K562 (cell line): ENCODE results near the gene GPR78. TPM values are rescaled to one million over a fixed set of nuclear protein-coding genes. Genes with fewer than 3 reads are reported as not detected.
A peak's percentile ranks its signal among the peaks of the same experiment; 100 is the strongest.

ENCODE experiments used
- ARID1B ChIP-seq: fragments of 450-650 bp; IDR thresholded peaks from 2 replicates; pipeline ENCODE4 v1.6.1; 2016; ENCODE audit warnings: antibody characterized with exemption, mild to moderate bottlenecking, inconsistent platforms
- ATF2 ChIP-seq: sonication (generic); formaldehyde crosslinking; IDR thresholded peaks from 2 replicates; pipeline ENCODE4 v1.8.1; 2022; ENCODE audit warnings: missing genetic modification reagents
- CTCF ChIP-seq, 3 experiments: IDR thresholded peaks in 2 of 3; conservative IDR thresholded peaks in 1 of 3; 2 replicates each; pipeline ENCODE4 v1.5.1; 2011 to 2012; ENCODE audit warnings: low read length in 3 of 3, mild to moderate bottlenecking in 3 of 3, control low read depth in 2 of 3, improper control_type of control experiment in 1 of 3, inconsistent platforms in 1 of 3, low read depth in 1 of 3, mixed read lengths in 1 of 3, moderate library complexity in 1 of 3; ENCODE audit not compliant: insufficient read depth in 2 of 3
- FIP1L1 ChIP-seq: fragments of 200-400 bp; formaldehyde crosslinking; IDR thresholded peaks from 2 replicates; pipeline ENCODE4 v1.6.1; 2018; ENCODE audit warnings: mild to moderate bottlenecking, low read depth, low read length; ENCODE audit not compliant: poor library complexity, severe bottlenecking
- HINFP ChIP-seq: fragments of 450-650 bp; conservative IDR thresholded peaks from 2 replicates; pipeline ENCODE4 v1.6.1; 2016; ENCODE audit warnings: missing genetic modification characterization, low read depth, mild to moderate bottlenecking, control low read depth, missing compliant biosample characterization
- HMGXB4 ChIP-seq: sonication (generic); formaldehyde crosslinking; IDR thresholded peaks from 2 replicates; pipeline ENCODE4 v1.8.1; 2023; ENCODE audit warnings: mild to moderate bottlenecking, missing genetic modification reagents
- HNRNPK ChIP-seq: fragments of 200-400 bp; formaldehyde crosslinking; IDR thresholded peaks from one replicate; pipeline ENCODE4 v1.6.1; 2018; ENCODE audit warnings: mild to moderate bottlenecking, low read depth, low read length; ENCODE audit not compliant: poor library complexity, severe bottlenecking
- POLR3G ChIP-seq: IDR thresholded peaks from 2 replicates; pipeline ENCODE4 v1.6.1; 2011; ENCODE audit not compliant: insufficient read length, insufficient replicate concordance; ENCODE audit errors: extremely low read depth
- PPARD ChIP-seq: fragments of 250-450 bp; sonication (Bioruptor Pico); IDR thresholded peaks from 2 replicates; pipeline ENCODE4 v1.8.0; 2022; ENCODE audit warnings: inconsistent platforms, mild to moderate bottlenecking, moderate library complexity
- SOX6 ChIP-seq: fragments of 450-650 bp; IDR thresholded peaks from 2 replicates; pipeline ENCODE4 v1.6.1; 2014; ENCODE audit warnings: mild to moderate bottlenecking
- ZC3H11A ChIP-seq: IDR thresholded peaks from 2 replicates; pipeline ENCODE4 v1.6.1; 2012; ENCODE audit warnings: low read depth, low read length, improper control_type of control experiment
- ZFP91 ChIP-seq: sonication (generic); formaldehyde crosslinking; IDR thresholded peaks from 2 replicates; pipeline ENCODE4 v1.8.0; 2022; ENCODE audit warnings: mild to moderate bottlenecking, missing genetic modification reagents
- ZNF165 ChIP-seq: fragments of 250-450 bp; sonication (Bioruptor Pico); IDR thresholded peaks from 2 replicates; pipeline ENCODE4 v1.4.0; 2020; ENCODE audit warnings: borderline replicate concordance
- ZNF398 ChIP-seq: fragments of 250-450 bp; sonication (Bioruptor Pico); IDR thresholded peaks from 2 replicates; pipeline ENCODE4 v1.8.0; 2021; ENCODE audit warnings: moderate library complexity, mild to moderate bottlenecking, inconsistent platforms
- ZNF707 ChIP-seq: fragments of 250-450 bp; sonication (Bioruptor Pico); conservative IDR thresholded peaks from 2 replicates; pipeline ENCODE4 v1.8.0; 2022; ENCODE audit warnings: inconsistent platforms, mild to moderate bottlenecking, moderate library complexity
- polyA plus RNA-seq, 8 experiments: library from polyadenylated mRNA; depleted of rRNA in 4 of 8; stranded (reverse) in 5 of 8; unstranded in 3 of 8; fragments of >200 nt; fragmentation: Nextera tagmentation in 2 of 8; fragmentation: Illumina TruSeq in 1 of 8; extraction: Ambion mirVana in 2 of 8; extraction: Trizol in 1 of 8; gene quantifications; 2 replicates each; pipeline versions ENCODE4 v1.2.1 to v1.2.3, GENCODE V29; 2011 to 2014; ENCODE audit warnings: inconsistent platforms in 1 of 8, missing spikeins in 1 of 8
- total RNA-seq, 7 experiments: library from RNA; depleted of rRNA in 6 of 7; stranded (reverse); fragments of >200 nt in 6 of 7; fragmentation: Illumina TruSeq in 2 of 7; extraction: Trizol in 2 of 7; gene quantifications; 2 replicates each; pipeline versions ENCODE4 v1.2.1 to v1.2.3, GENCODE V29; 2011 to 2021; ENCODE audit warnings: low replicate concordance in 1 of 7

GPR78 gene
- total and polyA plus RNA-seq, 9 of the 15 experiments (the other 6 are each of a cell fraction or from before 2014, with no cell fraction given) = 0.04 to 0.13 (median 0.07) TPM; not detected in 4

- TF ChIP-seq HMGXB4 (CRISPR knock-in tag) (no peak), CTCF (IDR thresholded peaks at IDR 0.05 in 2 of 3, conservative IDR thresholded peaks at IDR 0.05 in 1 of 3; ENCODE audit: insufficient read depth in 2 of 3, low read depth in 1 of 3, low read length in 3 of 3) (peak; percentile 60 to 77 (median 69)), ZNF398 (no peak), ATF2 (CRISPR knock-in tag) (no peak), ZFP91 (CRISPR knock-in tag) (no peak), ZNF165 (CRISPR knock-in tag) (no peak), FIP1L1 (no peak), HINFP (tag) (no peak), POLR3G (no peak), SOX6 (peak; percentile 50; the same call in 1 of the 2 replicates), ZC3H11A (no peak), HNRNPK (no peak), ARID1B (peak; percentile 82), ZNF707 (CRISPR knock-in tag) (no peak), PPARD (no peak)
Observed at GRCh38 chr4:8547108-8547911, 32.9 kb upstream of the GPR78 start (continued).
